ENCODE data around the gene SPRR2B.
"Not testable (repeated sequence)": the region's sequence is repeated elsewhere in the genome, so short reads cannot be mapped to it uniquely, and the experiment has no call there.

Gene SPRR2B

GRCh38 chr1:153071511-153071910 is at the start of gene SPRR2B:
Gene SPRR2B, minus strand, starts transcription at chr1:153071611. Its CDS starts 772 bp downstream, at chr1:153070839.
- no peak for DNase-seq

- no peak for DNase-seq
Observed at GRCh38 chr1:153120945-153121344, 49.5 kb upstream of the SPRR2B start.

DNA sequence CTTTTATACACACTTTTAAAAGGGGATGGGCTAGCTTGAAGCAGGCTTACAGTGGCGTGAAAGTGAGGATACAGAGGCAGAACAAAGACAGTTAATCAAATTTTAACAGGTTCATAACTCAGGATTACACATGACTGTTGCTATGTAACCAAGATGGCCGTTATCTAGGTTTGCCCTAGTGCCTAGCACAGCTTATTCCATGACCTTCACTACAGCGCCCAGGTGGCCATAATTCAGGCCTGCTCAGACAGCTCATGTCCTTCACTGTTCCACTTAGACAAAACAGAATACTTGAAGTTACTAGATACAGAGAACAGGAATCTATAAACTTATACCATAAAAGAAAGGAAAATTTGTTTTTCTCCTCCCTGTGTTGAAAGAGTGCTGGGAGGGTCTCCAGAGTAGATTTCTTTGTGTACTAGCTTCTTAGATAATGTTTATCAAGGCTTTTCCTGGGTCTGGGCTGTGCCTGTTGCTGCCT is 48.1 kb upstream of the SPRR2B start:
- DNase-seq = no peak

DNA sequence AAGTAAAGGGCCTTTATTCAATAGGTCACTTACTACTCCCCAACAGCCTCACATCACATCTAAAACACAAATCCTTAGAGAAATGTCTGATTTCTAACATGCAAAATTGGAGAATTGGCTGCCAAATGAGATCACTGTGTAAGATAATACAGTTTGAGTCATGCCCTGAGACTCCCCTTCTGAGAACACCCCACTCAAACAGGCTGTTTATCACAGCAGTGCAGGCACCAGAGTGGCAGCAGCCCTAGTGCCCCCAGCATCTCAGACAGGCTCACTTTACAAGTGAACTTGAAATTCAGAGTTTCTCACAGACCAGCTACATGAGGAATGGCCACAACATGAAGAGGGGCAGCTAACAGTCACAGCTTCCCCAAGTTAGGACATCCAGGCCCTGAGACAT is 43.9 kb upstream of the SPRR2B start:
- DNase-seq = not testable (repeated sequence)

DNA sequence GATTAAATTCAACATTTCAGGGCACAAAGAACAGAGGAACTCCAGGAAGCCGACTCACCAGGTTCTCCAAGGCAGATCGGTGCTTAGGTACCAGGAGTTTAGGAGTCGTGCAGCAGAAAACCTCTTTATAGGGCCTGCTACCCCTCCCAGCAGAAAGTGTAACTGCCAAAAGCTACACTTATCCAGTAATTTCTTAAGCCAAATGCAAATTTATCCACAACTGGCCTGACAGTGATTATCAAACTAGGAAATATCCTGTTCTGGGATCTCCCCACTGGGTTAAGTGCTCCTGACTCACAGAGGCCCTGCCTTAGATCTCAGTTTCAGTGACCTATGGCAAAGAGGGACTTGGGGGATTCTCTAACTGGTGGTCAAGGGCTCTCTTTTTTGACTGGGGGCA is 42.0 kb upstream of the SPRR2B start, which contains the start of gene SPRR2F:
Gene SPRR2F (minus strand): TSS at position 101 of the 400 bp plus-strand sequence. CDS start 783 bp downstream, outside the sequence.
- no peak for DNase-seq

- DNase-seq = not testable (repeated sequence)
Observed at GRCh38 chr1:153112454-153112853, 41.0 kb upstream of the SPRR2B start.

DNA sequence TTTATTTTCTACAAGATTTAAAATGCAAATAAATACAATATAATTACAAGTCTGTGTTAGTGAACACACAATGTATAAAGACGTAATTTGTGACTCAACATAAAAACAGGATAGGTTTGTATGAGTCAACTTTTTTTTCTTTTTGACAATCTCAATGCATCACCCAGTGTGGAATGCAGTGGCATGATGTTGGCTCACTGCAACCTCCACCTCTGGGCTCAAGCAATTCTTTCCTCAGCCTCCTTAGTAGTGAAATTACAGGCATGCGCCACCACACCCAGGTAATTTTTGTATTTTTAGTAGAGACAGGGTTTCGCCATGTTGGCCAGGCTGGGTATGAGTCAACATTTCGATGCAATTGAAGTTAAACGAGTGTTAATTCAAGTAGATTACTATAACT is 28.8 kb upstream of the SPRR2B start:
- DNase-seq = no peak

- no peak for DNase-seq
Observed at GRCh38 chr1:153099461-153100045, 28.1 kb upstream of the SPRR2B start.

GRCh38 chr1:153095764-153096163 is 24.4 kb upstream of the SPRR2B start:
- DNase-seq = no peak

- no peak for DNase-seq
Observed at GRCh38 chr1:153094426-153094825, 23.0 kb upstream of the SPRR2B start, which contains the start of gene SPRR2E. Gene SPRR2E, minus strand, starts transcription at chr1:153094526. Its CDS starts 775 bp downstream, at chr1:153093751.

GRCh38 chr1:153087652-153088051 is 16.2 kb upstream of the SPRR2B start:
- no peak for DNase-seq

DNA sequence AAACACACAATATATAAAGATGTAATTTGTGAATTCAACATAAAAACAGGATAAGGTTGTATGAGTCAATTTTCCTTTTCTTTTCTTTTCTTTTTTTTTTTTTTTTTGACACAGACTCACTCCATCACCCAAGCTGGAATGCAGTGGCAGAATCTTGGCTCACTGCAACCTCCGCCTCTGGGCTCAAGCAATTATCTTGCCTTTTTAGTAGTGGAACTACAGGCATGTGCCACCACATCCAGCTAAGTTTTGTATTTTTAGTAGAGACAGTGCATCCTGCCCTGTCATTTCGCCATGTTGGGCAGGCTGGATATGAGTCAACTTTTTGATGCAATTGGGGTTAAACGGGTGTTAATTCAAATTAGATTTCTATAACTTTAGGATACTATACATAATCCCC is 10.3 kb upstream of the SPRR2B start:
- DNase-seq = no peak

GRCh38 chr1:153072806-153073726 is 1.7 kb upstream of the SPRR2B start:
- DNase-seq = no peak

DNA sequence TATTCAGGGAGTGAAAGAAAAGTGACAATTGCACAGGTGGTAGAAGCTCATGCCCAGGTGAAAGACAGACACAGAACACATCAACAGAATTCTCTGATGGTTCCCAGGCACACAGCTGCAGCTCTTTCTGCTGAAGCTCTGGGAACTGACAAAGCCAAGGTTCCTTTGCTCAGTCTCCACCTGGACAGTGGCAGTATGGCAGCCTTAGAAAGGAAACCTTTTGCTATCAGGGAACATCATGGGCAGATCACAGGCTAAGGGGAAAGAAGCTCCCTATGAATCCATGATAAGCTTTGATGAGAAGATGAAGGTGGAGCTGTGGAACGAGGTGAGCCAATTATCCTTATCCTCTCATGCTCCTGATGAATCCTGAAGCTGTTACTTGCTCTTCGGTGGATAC is 1.2 kb downstream of the SPRR2B start:
- DNase-seq = no peak

- DNase-seq = no peak
Observed at GRCh38 chr1:153058826-153059784, 12.3 kb downstream of the SPRR2B start.

DNA sequence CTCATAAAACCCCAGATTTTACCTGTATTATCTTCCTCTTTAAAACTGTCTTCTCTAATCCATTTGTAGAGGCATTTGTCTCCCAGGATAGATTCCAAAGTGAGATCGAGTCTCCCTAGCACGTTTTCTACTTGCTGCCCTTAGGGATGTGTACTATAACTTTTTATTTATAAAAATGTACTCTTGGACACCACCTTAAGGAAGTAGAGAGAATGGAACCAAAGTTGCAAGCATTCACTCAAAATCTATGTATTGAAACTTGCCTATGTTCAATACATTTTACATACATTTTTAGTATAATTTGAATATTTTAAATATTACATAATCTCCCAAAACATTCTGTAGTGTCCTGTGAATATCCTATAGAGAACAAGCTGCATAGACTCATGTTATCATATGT is 13.3 kb downstream of the SPRR2B start:
- no peak for DNase-seq

DNA sequence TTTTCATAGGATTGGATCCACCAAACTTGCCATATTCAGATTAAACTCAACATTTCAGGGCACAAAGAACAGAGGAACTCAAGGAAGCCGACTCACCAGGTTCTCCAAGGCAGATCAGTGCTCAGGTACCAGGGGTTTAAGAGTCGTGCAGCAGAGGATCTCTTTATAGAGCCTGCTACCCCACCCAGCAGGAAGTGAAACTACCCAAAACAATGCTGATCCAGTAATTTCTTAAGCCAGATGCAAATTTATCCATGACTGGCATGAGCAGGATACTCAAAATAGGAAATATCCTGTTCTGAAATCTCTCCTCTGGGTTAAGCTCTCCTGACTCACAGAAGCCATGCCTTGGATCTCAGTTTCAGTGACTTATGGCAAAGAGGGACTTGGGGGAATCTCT is 14.0 kb downstream of the SPRR2B start, which contains the start of gene SPRR2A:
Gene SPRR2A (minus strand): TSS at position 138 of the 400 bp plus-strand sequence. CDS start 777 bp downstream, outside the sequence.
- no peak for DNase-seq

DNA sequence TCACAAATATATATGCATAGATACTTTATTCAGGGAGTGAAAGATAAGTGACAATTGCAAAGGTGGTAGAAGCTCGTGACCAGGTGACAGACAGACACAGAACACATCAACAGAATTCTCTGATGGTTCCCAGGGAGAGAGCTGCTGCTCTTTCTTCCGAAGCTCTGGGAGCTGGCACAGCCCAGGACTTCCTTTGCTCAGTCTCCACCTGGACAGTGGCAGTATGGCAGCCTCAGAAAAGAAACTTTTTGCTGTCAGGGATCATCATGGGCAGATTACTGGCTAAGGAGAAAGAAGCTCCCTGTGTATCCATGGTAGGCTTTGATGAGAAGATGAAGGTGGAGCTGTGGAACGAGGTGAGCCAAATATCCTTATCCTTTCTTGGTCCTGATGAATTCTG is 15.3 kb downstream of the SPRR2B start:
- DNase-seq = not testable (repeated sequence)

- no peak for DNase-seq
Observed at GRCh38 chr1:153049211-153049610, 22.2 kb downstream of the SPRR2B start.

DNA sequence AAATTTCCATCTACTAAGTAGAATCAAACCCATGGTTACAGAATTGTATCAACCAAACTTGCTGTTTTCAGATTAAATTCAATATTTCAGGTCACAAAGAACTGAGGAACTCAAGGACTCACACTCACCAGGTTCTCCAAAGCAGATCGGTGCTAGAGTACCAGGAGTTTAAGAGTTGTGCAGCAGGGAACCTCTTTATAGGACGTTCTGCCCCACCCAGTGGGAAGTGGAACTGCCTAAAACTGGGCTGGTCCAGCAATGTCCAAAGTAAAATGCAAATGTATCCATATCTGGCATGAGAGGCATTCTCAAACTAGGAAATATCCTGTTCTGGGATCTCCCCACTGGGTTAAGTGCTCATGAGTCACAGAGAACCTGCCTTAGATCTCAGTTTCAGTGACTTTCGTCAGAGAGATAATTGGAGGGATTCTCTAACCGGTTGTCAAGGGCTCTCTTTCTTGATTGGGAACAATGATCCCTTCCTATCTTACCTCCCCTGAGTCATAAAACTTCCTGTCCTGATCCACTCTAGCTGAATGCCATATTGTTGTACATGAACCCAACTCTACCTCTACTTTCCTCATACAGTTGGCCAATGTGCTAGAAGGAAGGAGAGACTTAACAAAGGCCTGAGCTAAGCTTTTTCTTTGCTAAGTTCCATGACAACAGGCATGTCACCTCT is 30.3 kb downstream of the SPRR2B start, which contains the start of gene SPRR2D:
Gene SPRR2D (minus strand): TSS at position 171 of the 682 bp plus-strand sequence. CDS start 774 bp downstream, outside the sequence.
- DNase-seq = no peak

GRCh38 chr1:153035211-153035610 is 36.2 kb downstream of the SPRR2B start:
- no peak for DNase-seq

All from NCI-H1694 treated with DMSO at 0.1 percent for 48 hours (cell line).